Fibroblast of skin of back (primary cell): ENCODE results near the gene SMYD3.

ENCODE experiments used
- DNase-seq: peaks from one replicate; pipeline ENCODE4 v3.0.0-alpha.2; 2013

The SMYD3 gene

DNA sequence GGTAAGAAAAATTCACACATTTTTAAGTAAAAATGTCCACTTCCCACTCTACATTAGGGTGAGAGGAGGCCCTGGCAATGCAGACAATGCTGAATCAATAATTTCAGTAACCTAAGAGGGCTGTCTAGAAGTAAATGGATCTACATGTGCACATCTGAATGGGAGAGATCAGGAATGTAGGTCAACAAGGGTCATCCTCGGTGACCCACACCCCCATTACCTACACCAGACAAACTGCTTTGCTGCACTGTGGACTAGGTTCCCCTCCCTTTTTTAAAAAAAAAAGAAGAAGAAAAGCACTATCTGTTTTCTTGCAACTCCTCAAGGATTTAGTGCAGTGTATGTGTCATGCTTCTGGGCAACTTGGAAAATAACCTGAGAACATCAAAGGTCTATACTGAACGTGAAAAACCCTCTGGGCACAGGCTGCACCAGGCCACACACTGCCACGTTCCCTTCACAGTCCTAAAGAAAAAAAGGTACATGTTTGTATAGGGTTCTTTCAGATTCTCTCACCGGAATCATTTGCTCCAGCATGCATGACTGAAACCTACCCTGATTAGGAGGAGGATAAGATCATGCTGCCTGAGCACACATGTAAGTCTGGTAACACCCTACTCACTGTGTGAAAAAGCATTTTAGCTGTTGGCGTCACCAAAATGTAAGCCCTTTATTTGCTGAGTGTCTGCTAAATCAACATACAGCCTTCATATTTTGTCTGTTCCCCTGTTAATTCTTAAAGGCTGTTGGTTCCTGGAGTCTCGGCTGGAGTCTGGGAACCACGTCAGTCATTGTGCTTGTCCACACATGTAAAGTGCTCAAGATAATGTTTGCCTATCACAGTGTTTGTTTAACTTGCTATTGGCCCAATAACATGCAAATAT is 341.0 kb downstream of the SMYD3 start:
- no peak for DNase-seq

DNA sequence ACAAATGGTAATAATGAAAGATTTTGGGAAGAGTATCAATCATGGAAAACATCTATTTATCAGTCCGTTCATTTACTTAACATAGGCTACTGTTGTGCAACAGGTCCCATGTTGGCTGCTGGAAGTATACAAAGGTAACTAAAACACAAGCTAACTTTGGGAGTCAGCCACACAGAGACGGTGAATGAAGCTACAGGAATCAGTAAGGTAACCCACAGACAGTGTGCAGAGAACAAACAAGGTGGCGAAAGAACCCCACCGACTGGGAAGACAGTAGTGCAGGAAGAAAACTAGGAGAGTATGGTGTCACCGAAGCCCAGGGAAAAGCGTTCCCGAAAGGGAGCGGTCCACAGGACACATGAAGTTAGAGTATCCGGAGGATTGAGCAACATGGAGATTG is 342.3 kb downstream of the SMYD3 start:
- no peak for DNase-seq

DNA sequence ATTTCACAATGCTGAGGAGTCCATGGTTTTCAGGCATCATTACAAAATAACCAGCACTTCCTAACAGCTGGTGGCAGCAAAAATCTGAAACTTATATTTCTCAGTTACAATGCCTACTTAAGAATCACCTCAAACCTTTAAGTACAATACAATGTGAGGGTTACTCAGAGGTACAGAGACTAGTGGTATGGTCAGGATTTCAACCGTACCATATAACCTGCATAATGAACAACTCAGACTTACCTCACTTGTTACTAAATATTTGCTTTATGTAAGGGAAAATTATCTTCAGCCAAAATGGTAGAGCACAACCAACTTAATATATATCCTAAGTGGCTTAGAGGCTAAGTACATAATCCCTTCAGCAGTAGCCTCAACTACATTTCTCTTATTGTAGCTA is 344.5 kb downstream of the SMYD3 start:
- DNase-seq: no peak

DNA sequence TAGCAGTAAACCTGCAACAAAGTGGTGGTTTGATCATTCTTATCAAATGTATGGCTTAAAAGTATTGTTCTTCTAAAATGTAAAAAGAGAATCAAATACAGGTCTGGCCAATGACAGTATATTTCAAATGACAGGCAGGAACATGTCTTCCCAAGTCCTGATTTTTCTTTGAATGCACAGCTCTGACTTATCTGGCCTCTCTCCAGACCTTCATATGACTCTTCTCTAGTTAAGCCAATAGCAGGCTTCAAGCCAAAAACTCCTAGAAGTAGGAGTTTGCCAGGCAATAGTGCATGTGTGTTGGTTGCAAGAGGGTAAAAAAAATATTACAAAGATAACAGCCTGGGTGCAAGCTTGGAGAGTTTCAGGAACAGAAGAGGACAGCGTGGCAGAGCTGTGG is 345.5 kb downstream of the SMYD3 start:
- peak; percentile 58 for DNase-seq

DNA sequence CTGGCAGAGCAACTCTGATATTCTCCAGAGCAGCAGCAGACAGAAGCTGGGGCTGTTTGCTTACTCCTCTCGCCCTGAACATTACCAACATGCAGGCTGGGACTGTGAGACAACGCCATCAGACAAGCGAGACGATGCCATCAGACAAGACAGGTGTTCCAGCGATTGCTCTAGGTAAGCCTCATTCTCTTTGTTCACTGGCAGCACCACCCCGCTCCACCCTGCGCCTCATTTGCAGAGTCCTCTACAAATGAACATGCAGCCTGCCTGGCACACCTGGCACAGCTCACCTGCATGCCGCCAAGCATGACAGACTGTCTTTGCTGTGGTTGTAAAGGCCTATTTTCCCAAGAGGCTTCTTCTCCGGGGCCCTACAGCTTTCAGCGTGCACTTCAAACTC is 346.2 kb downstream of the SMYD3 start:
- no peak for DNase-seq

- no peak for DNase-seq
Measured at GRCh38 chr1:246160374-246160773, 346.7 kb downstream of the SMYD3 start.

DNA sequence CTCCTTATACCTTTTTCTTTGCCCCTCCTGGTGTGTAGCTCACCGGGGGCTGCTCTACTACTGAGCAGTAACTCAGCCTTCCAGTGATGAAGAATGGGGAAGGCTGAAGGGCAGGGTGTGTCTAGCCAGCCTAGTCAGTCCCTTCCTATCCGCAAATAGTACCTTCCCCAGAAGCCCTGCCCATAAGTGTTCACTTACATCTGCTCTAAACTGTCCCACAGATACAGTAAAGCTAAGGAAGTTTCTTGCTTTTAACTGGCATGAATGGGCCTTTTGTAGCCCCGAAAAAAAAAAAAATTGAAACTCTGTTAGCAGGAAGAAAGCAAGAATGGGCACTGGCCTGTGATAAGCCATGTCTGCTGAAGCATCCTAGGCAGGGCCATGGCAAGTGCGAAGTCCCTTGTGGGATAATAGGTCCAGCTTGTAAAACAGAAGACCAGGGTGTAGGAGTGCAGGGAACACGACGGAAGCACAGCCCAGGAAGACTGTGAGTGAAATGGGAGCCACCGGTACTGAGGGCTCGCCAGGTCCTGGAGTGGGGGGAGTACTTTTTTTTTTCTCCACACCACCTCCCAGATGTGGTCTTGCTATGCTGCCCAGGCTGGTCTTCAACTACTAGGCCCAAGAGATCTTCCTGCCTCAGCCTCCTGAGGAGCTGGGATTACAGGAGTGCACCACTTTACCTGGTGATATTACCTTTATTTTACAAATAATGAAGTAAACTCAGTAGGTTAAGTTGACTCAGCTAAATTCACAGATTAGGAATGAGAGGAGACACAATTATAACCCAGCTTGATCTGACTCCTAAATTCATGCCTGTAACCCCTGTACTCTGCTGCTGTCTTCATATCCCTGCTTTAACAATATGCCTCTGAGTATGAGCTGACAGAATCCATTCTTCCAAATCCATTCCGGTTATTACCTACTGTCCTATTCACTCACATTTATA is 347.5 kb downstream of the SMYD3 start:
- no peak for DNase-seq

DNA sequence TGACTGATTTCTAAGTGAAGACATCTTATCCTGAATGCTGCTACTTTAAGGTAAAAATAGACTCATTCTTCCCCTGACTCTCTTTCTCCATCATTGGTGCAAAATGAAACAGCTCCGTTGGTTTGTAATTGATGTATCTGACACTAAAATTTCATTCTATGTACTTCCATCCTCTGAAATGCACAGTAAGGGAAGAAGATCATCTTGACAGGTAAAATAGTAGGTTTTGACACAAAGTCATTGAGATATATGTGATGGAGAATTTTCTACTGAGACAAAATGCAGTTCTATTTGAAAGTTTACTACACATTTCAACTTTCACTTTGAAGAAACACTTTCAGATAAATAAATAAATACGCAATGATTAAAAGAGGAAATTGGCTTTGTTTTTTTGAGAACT is 348.9 kb downstream of the SMYD3 start:
- no peak for DNase-seq

DNA sequence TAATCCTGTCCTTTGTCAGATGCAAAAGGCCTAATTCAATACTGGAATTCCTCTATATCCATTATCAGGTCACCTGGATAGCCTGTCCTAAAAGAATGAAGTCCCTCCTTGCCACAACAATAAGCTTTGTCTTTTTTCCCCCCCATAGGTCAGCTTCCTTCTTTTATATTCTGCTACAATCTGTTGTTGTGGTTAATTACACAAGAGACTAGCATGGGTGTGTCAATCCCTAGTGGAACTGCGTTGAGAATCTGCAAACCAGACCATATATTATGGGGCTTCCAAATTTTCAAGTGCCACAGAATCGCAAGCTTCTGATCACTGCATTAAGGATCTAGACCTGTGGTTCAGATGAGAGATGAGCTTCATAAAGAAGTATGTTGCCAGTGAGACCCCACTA is 349.6 kb downstream of the SMYD3 start:
- DNase-seq: no peak

DNA sequence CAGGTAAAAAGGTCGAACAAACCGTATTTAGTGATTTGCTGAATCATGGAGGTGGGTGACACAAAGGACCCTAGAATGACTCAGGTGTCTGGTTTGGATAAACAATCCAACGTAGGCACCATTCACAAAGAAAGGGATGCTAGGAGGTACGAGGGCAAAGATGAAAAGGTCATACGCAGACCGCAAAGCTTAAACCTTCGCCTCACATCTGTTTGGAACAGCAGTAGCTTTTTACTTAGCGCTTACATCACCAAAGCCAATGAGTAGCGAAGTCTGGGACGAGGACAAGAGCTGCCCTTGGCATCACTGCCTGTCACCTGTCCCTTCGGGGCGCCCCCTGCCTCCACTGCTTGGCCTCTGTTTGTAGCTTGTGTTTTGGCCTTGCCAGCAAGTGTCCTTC is 350.2 kb downstream of the SMYD3 start:
- no peak for DNase-seq

- DNase-seq: peak; percentile 54
Measured at GRCh38 chr1:246155923-246156322, 351.2 kb downstream of the SMYD3 start.

GRCh38 chr1:246153796-246154212 is 353.3 kb downstream of the SMYD3 start:
- no peak for DNase-seq

- DNase-seq: no peak
Measured at GRCh38 chr1:246152986-246153431, 354.1 kb downstream of the SMYD3 start.

- no peak for DNase-seq
Measured at GRCh38 chr1:246151796-246152434, 355.2 kb downstream of the SMYD3 start.

DNA sequence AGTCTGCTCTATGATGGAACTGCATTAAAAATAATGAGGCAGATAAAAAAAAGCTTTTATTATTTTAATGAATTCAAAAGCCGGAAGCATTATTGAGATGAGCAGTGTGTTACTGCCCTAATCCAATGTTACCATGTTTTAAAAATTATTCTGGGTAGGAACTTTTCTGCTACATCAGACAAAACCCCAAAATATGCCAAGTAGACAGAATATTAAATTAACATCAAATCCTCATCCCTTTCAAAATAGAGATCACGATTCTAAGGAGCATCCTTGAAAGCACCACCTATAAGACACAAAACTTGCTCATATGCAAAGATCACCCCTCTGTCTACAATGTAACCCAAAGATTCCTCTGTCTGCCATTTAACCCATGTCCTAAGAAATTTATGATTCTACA is 357.5 kb downstream of the SMYD3 start:
- no peak for DNase-seq

DNA sequence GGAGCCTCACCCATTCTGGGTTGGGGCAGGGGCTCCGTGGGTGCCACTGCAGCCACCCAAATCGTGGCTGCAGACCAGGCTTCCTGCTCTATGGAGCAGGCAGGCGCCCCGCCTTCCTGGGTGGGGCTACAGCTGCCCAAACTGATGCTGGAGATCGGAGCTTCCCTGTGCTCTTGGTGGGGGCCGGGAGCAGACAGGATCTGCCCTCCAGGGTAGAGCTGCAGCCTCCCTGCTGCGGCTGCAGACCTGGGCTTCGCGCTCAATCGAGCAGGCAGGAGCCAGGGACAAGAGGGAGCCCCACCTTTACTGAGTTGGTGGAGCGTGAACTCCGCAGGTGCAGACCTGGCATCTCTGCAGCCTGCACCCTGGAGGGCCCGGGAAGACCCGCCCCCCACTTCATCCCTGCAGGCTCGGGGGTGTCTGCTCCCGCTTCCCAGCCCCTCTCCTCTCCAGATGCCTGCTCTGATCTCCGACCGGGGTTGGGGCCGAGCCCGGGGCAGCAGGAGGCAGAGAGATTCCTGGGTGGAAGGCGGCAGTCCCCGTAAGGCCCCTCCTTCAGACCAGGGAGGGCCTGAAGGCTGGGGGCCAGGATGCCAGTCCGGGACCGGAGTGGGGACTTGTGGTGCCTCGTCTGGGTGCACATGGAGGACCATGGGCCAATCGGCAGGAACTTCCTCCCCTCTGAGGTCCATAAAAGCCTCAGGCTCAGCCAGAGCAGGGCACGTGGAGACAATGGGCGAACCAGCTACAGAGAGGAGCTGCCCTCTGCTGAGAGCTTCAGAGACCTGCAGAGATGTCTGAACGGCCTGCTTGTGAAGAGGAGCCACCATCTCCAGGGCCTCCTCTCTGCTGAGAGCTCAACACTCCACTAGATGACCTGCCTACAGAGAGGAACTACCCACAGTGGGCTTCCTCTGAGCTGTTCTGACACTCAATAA is 359.3 kb downstream of the SMYD3 start:
- DNase-seq: no peak

- DNase-seq: no peak
Measured at GRCh38 chr1:246146804-246147523, 360.1 kb downstream of the SMYD3 start.

DNA sequence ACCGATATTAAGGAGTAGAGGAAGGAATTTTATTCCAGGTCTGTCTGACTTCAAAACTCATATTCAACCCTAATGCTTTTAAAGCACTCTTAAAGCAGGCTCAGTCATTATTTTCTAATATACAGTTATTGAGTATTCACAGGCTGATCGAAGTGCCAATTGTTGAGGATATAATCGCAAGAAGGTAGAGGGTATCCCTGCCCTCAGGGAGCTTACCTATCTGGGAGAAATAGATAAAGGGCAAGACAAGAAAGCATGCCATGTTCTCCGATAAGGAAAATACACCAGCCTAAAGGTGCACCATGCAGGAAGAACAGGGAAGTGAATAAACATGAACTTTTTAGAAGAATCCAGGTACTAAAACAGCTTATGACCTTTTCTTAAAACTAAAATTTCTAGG is 361.2 kb downstream of the SMYD3 start:
- DNase-seq: no peak

GRCh38 chr1:246144931-246145330 is 362.1 kb downstream of the SMYD3 start:
- DNase-seq: no peak

DNA sequence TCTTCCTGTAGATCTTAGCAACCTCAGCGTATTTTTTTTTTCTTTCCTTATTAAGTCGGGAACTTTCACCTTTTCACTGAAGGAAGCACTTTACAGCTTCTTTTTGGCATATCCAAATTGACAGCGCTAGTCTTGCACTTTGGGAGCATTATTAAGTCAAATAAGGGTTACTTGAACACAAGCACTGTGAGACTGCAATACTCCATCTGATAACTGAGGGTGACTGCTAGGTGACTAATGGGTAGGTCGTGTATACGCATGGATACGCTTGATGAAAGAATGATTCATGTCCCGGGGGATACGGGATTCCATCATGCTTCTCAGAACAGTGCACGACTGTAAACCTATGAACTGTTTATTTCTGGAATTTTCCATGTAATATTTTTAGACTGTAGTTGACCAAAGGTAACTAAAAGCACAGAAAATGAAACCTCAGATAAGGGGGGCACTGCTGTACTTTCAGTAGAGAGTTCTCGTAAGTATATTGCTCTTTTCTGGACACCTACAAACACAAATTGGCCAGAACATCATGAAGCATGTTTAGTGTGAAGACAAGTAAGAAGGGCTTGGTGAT is 364.7 kb downstream of the SMYD3 start:
- peak; percentile 96 for DNase-seq

DNA sequence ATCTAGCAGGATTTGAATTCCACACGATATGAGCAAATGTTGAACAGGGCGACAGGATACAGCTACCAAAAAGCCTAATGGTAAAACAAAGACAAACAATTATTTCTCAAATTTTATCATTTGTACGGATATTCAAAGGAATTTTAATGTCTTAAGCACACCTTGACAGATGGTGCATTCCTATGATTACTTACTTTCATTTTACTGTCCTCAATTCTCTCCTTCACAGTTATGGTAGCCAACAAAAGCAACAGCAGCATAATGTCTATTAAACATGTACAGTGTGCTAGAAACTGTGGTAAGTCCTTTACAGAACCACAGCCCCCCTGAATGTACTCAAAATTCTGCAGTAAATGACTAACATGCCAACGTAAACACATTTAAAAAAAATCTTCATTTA is 365.8 kb downstream of the SMYD3 start:
- DNase-seq: no peak
